Endothelial cell (in vitro differentiated cells): ENCODE data around the gene MGRN1. TPM values are rescaled to one million over a fixed set of nuclear protein-coding genes. Genes with fewer than 3 reads are reported as not detected.
A peak's percentile ranks its signal among the peaks of the same experiment; 100 is the strongest.

Source experiments
- DNase-seq: peaks from one replicate; pipeline ENCODE4 v3.0.0; 2021; ENCODE audit warnings: low spot score
- H3K27ac Mint-ChIP-seq: one replicate; pipeline ENCODE4 v1.8.0; 2021; ENCODE audit warnings: mixed read lengths, inconsistent platforms; ENCODE audit not compliant: unreplicated experiment
- H3K27me3 Mint-ChIP-seq: one replicate; pipeline ENCODE4 v1.8.0; 2021; ENCODE audit warnings: mild to moderate bottlenecking, moderate library complexity, mixed read lengths, inconsistent platforms; ENCODE audit not compliant: unreplicated experiment
- H3K36me3 Mint-ChIP-seq: one replicate; pipeline ENCODE4 v1.8.0; 2021; ENCODE audit warnings: mild to moderate bottlenecking, low read depth, mixed read lengths, inconsistent platforms; ENCODE audit not compliant: unreplicated experiment
- H3K4me1 Mint-ChIP-seq: one replicate; pipeline ENCODE4 v1.8.0; 2021; ENCODE audit warnings: mild to moderate bottlenecking, mixed read lengths, inconsistent platforms; ENCODE audit not compliant: unreplicated experiment
- H3K4me3 Mint-ChIP-seq: one replicate; pipeline ENCODE4 v1.8.0; 2021; ENCODE audit warnings: mild to moderate bottlenecking, mixed read lengths, inconsistent platforms; ENCODE audit not compliant: unreplicated experiment
- H3K9me3 Mint-ChIP-seq: one replicate; pipeline ENCODE4 v1.8.0; 2021; ENCODE audit warnings: mixed read lengths, inconsistent platforms; ENCODE audit not compliant: unreplicated experiment
- CTCF ChIP-seq: fragments of 200-600 bp; sonication (generic); IDR thresholded peaks from one replicate; pipeline ENCODE4 v1.5.0; 2021; ENCODE audit warnings: antibody characterized with exemption; ENCODE audit not compliant: unreplicated experiment
- total RNA-seq: library from RNA; stranded (reverse); fragmentation: NEBNext Ultra II Directional; extraction: Animal tissue kit (Norgen Biotek cat#: 25700); gene quantifications from one replicate; pipeline ENCODE4 v1.2.1, GENCODE V29; 2021; ENCODE audit not compliant: unreplicated experiment

Gene MGRN1
- total RNA-seq, 1 donor from 2014 or later: 82.5 TPM

GRCh38 chr16:4623593-4623992 lies 1.0 kb upstream of the MGRN1 start:
- H3K27ac Mint-ChIP-seq: no peak overlapping the region
- H3K4me3 Mint-ChIP-seq: peak overlapping the region; percentile 94
- peaks cover 8% of the 10 kb centered on the region for H3K27me3 Mint-ChIP-seq
- DNase-seq: no peak
- TF ChIP-seq CTCF: no peak
- H3K4me1 Mint-ChIP-seq: peaks cover 18% of the 10 kb centered on the region
- H3K36me3 Mint-ChIP-seq: no peaks in the 10 kb centered on the region
- H3K9me3 Mint-ChIP-seq: no peaks in the 10 kb centered on the region

GRCh38 chr16:4624827-4625559 lies 367 bp downstream of the MGRN1 start:
- Mint-ChIP-seq H3K36me3 (peaks cover 5% of the 10 kb centered on the region), H3K27me3 (peaks cover 8% of the 10 kb centered on the region), H3K9me3 (no peaks in the 10 kb centered on the region), H3K4me3 (peak overlapping the region; percentile 99), H3K4me1 (peaks cover 18% of the 10 kb centered on the region), H3K27ac (peak overlapping the region; percentile 88)
- no peak for TF ChIP-seq CTCF
- DNase-seq: peak; percentile 57

- DNase-seq: no peak
- TF ChIP-seq CTCF: no peak
- no peaks in the 10 kb centered on the region for H3K9me3 Mint-ChIP-seq
- H3K36me3 Mint-ChIP-seq: peaks cover 5% of the 10 kb centered on the region
- peaks cover 18% of the 10 kb centered on the region for H3K4me1 Mint-ChIP-seq
- H3K27ac Mint-ChIP-seq: peak overlapping the region; percentile 88
- H3K27me3 Mint-ChIP-seq: peaks cover 8% of the 10 kb centered on the region
- H3K4me3 Mint-ChIP-seq: peak overlapping the region; percentile 99
Observed at GRCh38 chr16:4625560-4626159, 1.0 kb downstream of the MGRN1 start.

- TF ChIP-seq CTCF: no peak
- Mint-ChIP-seq H3K36me3 (peaks cover 10% of the 10 kb centered on the region), H3K4me3 (peak overlapping the region; percentile 99), H3K9me3 (no peaks in the 10 kb centered on the region), H3K27me3 (peaks cover 8% of the 10 kb centered on the region), H3K27ac (peak overlapping the region; percentile 48), H3K4me1 (peaks cover 18% of the 10 kb centered on the region)
- no peak for DNase-seq
Observed at GRCh38 chr16:4626396-4626795, 1.8 kb downstream of the MGRN1 start.

GRCh38 chr16:4628283-4628682 lies 3.7 kb downstream of the MGRN1 start:
- peaks cover 18% of the 10 kb centered on the region for H3K4me1 Mint-ChIP-seq
- H3K27ac Mint-ChIP-seq: no peak overlapping the region
- DNase-seq: no peak

More at GRCh38 chr16:4628283-4628682, 3.7 kb downstream of the MGRN1 start:
- Mint-ChIP-seq H3K27me3 (peaks cover 7% of the 10 kb centered on the region), H3K36me3 (peaks cover 10% of the 10 kb centered on the region), H3K9me3 (no peaks in the 10 kb centered on the region), H3K4me3 (no peak overlapping the region)
- no peak for TF ChIP-seq CTCF
